Erythroblast (primary cell): ENCODE data around the gene NEK5.

Experiments used
- GATA1 ChIP-seq: IDR thresholded peaks from 2 replicates; pipeline ENCODE4 v1.6.1; 2011; ENCODE audit warnings: low read depth, mild to moderate bottlenecking, control low read depth, low read length, moderate library complexity
- POLR2A ChIP-seq: IDR thresholded peaks from 2 replicates; pipeline ENCODE4 v1.6.1; 2011; ENCODE audit warnings: mild to moderate bottlenecking, low read length

- TF ChIP-seq POLR2A (no peak), GATA1 (no peak)
Measured at GRCh38 chr13:52005841-52006522, 122.9 kb downstream of the NEK5 start.
